ENCODE measurements around the gene TMEM131. TPM values are rescaled to one million over a fixed set of nuclear protein-coding genes. Genes with fewer than 3 reads are reported as not detected.
A peak's percentile ranks its signal among the peaks of the same experiment; 100 is the strongest.

Gene TMEM131
- total and polyA plus RNA-seq, 10 of the 15 experiments (the other 5 are each of a cell fraction or from before 2014, with no cell fraction given) = 6.0 to 48.2 (median 23.2) TPM

GRCh38 chr2:97957432-97958183 lies 38.1 kb downstream of the TMEM131 start:
- ChIA-PET RAD21 (ENCODE audit: unreplicated experiment) (interaction anchor here (0.9 to 2.5 kb wide), 7 partner anchors 21 to 47 kb away, joined by 3 to 22 read pairs (median 5); no protein-coding TSS in a partner anchor), CTCF (interaction anchor here (0.6 to 1.6 kb wide), 7 partner anchors 22 to 127 kb away, joined by 3 to 5 read pairs (median 3); no protein-coding TSS in a partner anchor), POLR2A (interaction anchor here (0.6 to 1.8 kb wide), 8 partner anchors 9 to 152 kb away, joined by 3 to 11 read pairs (median 4); no protein-coding TSS in a partner anchor), SMC1A (ENCODE audit: uncharacterized antibody, unreplicated experiment) (interaction anchor here (0.6 to 3.0 kb wide), 19 partner anchors 9 to 324 kb away, joined by 3 to 37 read pairs (median 4); no protein-coding TSS in a partner anchor)
- Histone ChIP-seq H3K27me3 (replicated peaks in 1 of 2; ENCODE audit: control insufficient read depth in 2 of 2, insufficient read depth in 2 of 2, low read length in 1 of 2) (no peaks in the 10 kb centered on the region), H3K27ac (ENCODE audit: control insufficient read depth, insufficient read depth) (0 out of 2 replicates have a peak overlapping the region, but pooled peaks have one; percentile 10), H3K9me3 (replicated peaks; ENCODE audit: control insufficient read depth, insufficient read depth, low read length) (no peaks in the 10 kb centered on the region; the same call in 1 of the 3 replicates), H3K36me3 (ENCODE audit: control insufficient read depth in 2 of 2, insufficient read depth in 2 of 2, low read length in 1 of 2) (no peaks in the 10 kb centered on the region), H3K79me2 (ENCODE audit: control insufficient read depth, insufficient read depth, low read length) (peaks cover 63% of the 10 kb centered on the region), H4K20me1 (ENCODE audit: control insufficient read depth, insufficient read depth) (no peaks in the 10 kb centered on the region), H3K9ac (ENCODE audit: control insufficient read depth, insufficient read depth, low read length) (no peak overlapping the region), H3K4me3 (peak overlapping the region; percentile 39; the same call in 1 of the 2 replicates), H2AFZ (ENCODE audit: control insufficient read depth, low read depth, low read length) (no peak overlapping the region), H3K4me2 (ENCODE audit: control insufficient read depth, insufficient read depth) (peak overlapping the region; percentile 63; the same call in 1 of the 2 replicates), H3K4me1 (ENCODE audit: control insufficient read depth, insufficient read depth, low read length) (peaks cover 34% of the 10 kb centered on the region)
- BruUV-seq (replicated peaks) = no TSS peak
- ATAC-seq (peak; percentile 58), DNase-seq (ENCODE audit: low read depth, low spot score) (no peak), FAIRE-seq (peak; percentile 59)
- intact Hi-C loops (cut with micrococcal nuclease; ENCODE audit: unreplicated experiment) = loop anchor here (2.0 to 10.0 kb wide), 2 partner anchors 47 to 427 kb away; no protein-coding TSS in a partner anchor
- in situ Hi-C loops (cut with MboI) = no loop called here
- WGBS (ENCODE audit: insufficient coverage, insufficient replicate concordance, low lambda C conversion rate, missing lambda C conversion rate) = 38% methylated on average over 5 of the region's 5 CpGs
- TF ChIP-seq MEF2A (IDR thresholded peaks at IDR 0.05; ENCODE audit: insufficient read depth, low read depth, low read length) (peak; percentile 58; the same call in 1 of the 2 replicates), JUNB (IDR thresholded peaks at IDR 0.05) (peak; percentile 74), ZNF384 (IDR thresholded peaks at IDR 0.05; ENCODE audit: borderline replicate concordance, low read depth, low read length) (no peak), ATF2 (IDR thresholded peaks at IDR 0.05; ENCODE audit: low read length) (peak; percentile 68; the same call in 1 of the 2 replicates), IKZF1 (conservative IDR thresholded peaks at IDR 0.05) (peak; percentile 42; the same call in 1 of the 2 replicates), ZNF217 (IDR thresholded peaks at IDR 0.05) (peak; percentile 63; the same call in 1 of the 2 replicates), ZNF622 (IDR thresholded peaks at IDR 0.05) (no peak), ATF7 (IDR thresholded peaks at IDR 0.05; ENCODE audit: low read depth) (peak; percentile 76), RUNX3 (IDR thresholded peaks at IDR 0.05; ENCODE audit: low read length) (peak; percentile 77), IKZF2 (IDR thresholded peaks at IDR 0.05) (peak; percentile 41 to 44; a peak in 2 of 4 replicates), MTA3 (IDR thresholded peaks at IDR 0.05; ENCODE audit: borderline replicate concordance, low read length) (peak; percentile 42; the same call in 1 of the 2 replicates), HCFC1 (IDR thresholded peaks at IDR 0.05; ENCODE audit: low read length) (no peak), EED (IDR thresholded peaks at IDR 0.05; ENCODE audit: low read depth) (0 out of 2 replicates have a peak, but pooled peaks have one; percentile 43), RELB (IDR thresholded peaks at IDR 0.05; ENCODE audit: low read depth) (peak; percentile 34; the same call in 1 of the 2 replicates), CREB1 (IDR thresholded peaks at IDR 0.05; ENCODE audit: low read depth) (no peak), CREM (IDR thresholded peaks at IDR 0.05; ENCODE audit: low read depth) (peak; percentile 46; the same call in 1 of the 2 replicates), YY1 (IDR thresholded peaks at IDR 0.05; ENCODE audit: low read depth, low read length) (peak; percentile 34; the same call in 1 of the 2 replicates)
- TF ChIP-seq, protein P1, sequence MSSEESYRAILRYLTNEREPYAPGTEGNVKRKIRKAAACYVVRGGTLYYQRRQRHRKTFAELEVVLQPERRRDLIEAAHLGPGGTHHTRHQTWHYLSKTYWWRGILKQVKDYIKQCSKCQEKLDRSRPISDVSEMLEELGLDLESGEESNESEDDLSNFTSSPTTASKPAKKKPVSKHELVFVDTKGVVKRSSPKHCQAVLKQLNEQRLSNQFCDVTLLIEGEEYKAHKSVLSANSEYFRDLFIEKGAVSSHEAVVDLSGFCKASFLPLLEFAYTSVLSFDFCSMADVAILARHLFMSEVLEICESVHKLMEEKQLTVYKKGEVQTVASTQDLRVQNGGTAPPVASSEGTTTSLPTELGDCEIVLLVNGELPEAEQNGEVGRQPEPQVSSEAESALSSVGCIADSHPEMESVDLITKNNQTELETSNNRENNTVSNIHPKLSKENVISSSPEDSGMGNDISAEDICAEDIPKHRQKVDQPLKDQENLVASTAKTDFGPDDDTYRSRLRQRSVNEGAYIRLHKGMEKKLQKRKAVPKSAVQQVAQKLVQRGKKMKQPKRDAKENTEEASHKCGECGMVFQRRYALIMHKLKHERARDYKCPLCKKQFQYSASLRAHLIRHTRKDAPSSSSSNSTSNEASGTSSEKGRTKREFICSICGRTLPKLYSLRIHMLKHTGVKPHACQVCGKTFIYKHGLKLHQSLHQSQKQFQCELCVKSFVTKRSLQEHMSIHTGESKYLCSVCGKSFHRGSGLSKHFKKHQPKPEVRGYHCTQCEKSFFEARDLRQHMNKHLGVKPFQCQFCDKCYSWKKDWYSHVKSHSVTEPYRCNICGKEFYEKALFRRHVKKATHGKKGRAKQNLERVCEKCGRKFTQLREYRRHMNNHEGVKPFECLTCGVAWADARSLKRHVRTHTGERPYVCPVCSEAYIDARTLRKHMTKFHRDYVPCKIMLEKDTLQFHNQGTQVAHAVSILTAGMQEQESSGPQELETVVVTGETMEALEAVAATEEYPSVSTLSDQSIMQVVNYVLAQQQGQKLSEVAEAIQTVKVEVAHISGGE (CRISPR knock-in tag; IDR thresholded peaks at IDR 0.05) = no peak

Measured in GM12878 (cell line).